Trophoblast cell (in vitro differentiated cells and primary cell): ENCODE results near the gene MAGI2.

Experiments
- DNase-seq, 2 donors: peaks; one replicate each; pipeline ENCODE4 v3.0.0-alpha.2; 2016
- H2AFZ ChIP-seq: 2 replicates; pipeline ENCODE4 v1.6.1; 2013; ENCODE audit warnings: low read length, moderate library complexity, mild to moderate bottlenecking; ENCODE audit not compliant: insufficient read depth, poor library complexity
- H2AK5ac ChIP-seq: 2 replicates; pipeline ENCODE4 v1.6.1; 2013; ENCODE audit warnings: mild to moderate bottlenecking, low read length
- H2BK120ac ChIP-seq: 2 replicates; pipeline ENCODE4 v1.6.1; 2013; ENCODE audit warnings: low read length, mild to moderate bottlenecking, moderate library complexity; ENCODE audit not compliant: insufficient read depth, poor library complexity
- H2BK12ac ChIP-seq: 2 replicates; pipeline ENCODE4 v1.6.1; 2013; ENCODE audit warnings: mild to moderate bottlenecking, low read length, moderate library complexity
- H2BK5ac ChIP-seq: 2 replicates; pipeline ENCODE4 v1.6.1; 2013; ENCODE audit warnings: low read length, low read depth, moderate library complexity, mild to moderate bottlenecking; ENCODE audit not compliant: poor library complexity
- H3K14ac ChIP-seq: 2 replicates; pipeline ENCODE4 v1.6.1; 2013; ENCODE audit warnings: mild to moderate bottlenecking, low read length
- H3K18ac ChIP-seq: 2 replicates; pipeline ENCODE4 v1.6.1; 2013; ENCODE audit warnings: mild to moderate bottlenecking, low read length
- H3K23ac ChIP-seq: 2 replicates; pipeline ENCODE4 v1.6.1; 2013; ENCODE audit warnings: low read length
- H3K27ac ChIP-seq: 2 replicates; pipeline ENCODE4 v1.5.1; 2013; ENCODE audit warnings: low read depth, mild to moderate bottlenecking, inconsistent platforms, low read length, moderate library complexity
- H3K27me3 ChIP-seq: 2 replicates; pipeline ENCODE4 v1.6.1; 2013; ENCODE audit warnings: inconsistent platforms, mild to moderate bottlenecking, low read length, moderate library complexity; ENCODE audit not compliant: insufficient read depth
- H3K36me3 ChIP-seq, 2 experiments: 1 replicate in 1 of 2; 2 replicates in 1 of 2; pipeline ENCODE4 v1.6.1; 2013; ENCODE audit warnings: low read length in 2 of 2, mild to moderate bottlenecking in 2 of 2, moderate library complexity in 1 of 2; ENCODE audit not compliant: insufficient read depth in 2 of 2, control insufficient read depth in 1 of 2
- H3K4ac ChIP-seq: 2 replicates; pipeline ENCODE4 v1.6.1; 2013; ENCODE audit warnings: low read depth, mild to moderate bottlenecking, low read length, moderate library complexity
- H3K4me1 ChIP-seq, 2 experiments: 1 replicate in 1 of 2; 2 replicates in 1 of 2; pipeline ENCODE4 v1.6.1; 2013; ENCODE audit warnings: low read length in 2 of 2, mild to moderate bottlenecking in 2 of 2, moderate library complexity in 1 of 2; ENCODE audit not compliant: insufficient read depth in 2 of 2, control insufficient read depth in 1 of 2
- H3K4me2 ChIP-seq: 2 replicates; pipeline ENCODE4 v1.6.1; 2013; ENCODE audit warnings: inconsistent platforms, mild to moderate bottlenecking, low read length, moderate library complexity
- H3K4me3 ChIP-seq: 2 replicates; pipeline ENCODE4 v1.5.1; 2013; ENCODE audit warnings: mild to moderate bottlenecking, low read depth, low read length, inconsistent platforms
- H3K79me1 ChIP-seq: one replicate; pipeline ENCODE4 v1.6.1; 2013; ENCODE audit warnings: low read length
- H3K79me2 ChIP-seq: 2 replicates; pipeline ENCODE4 v1.6.1; 2013; ENCODE audit warnings: low read length, mild to moderate bottlenecking; ENCODE audit not compliant: control insufficient read depth, insufficient read depth, poor library complexity
- H3K9ac ChIP-seq: 2 replicates; pipeline ENCODE4 v1.6.1; 2013; ENCODE audit warnings: mild to moderate bottlenecking, low read length
- H3K9me3 ChIP-seq: 2 replicates; pipeline ENCODE4 v1.6.1; 2013; ENCODE audit warnings: low read depth, mild to moderate bottlenecking, control low read depth, inconsistent platforms, low read length; ENCODE audit not compliant: insufficient read depth
- H4K12ac ChIP-seq: 2 replicates; pipeline ENCODE4 v1.6.1; 2013; ENCODE audit warnings: low read depth, mild to moderate bottlenecking, low read length, moderate library complexity
- H4K8ac ChIP-seq: 2 replicates; pipeline ENCODE4 v1.6.1; 2013; ENCODE audit warnings: low read depth, mild to moderate bottlenecking, low read length, moderate library complexity
- H4K91ac ChIP-seq: one replicate; pipeline ENCODE4 v1.6.1; 2013; ENCODE audit warnings: low read depth, mild to moderate bottlenecking, low read length, moderate library complexity
- WGBS: extraction: QIAGEN DNeasy Blood & Tissue Kit; methylation state at CpG from one replicate; pipeline ENCODE4 v1.1.7; 2013; ENCODE audit warnings: missing lambda C conversion rate; ENCODE audit not compliant: insufficient read length, insufficient coverage; ENCODE audit errors: extremely low coverage; 5-methylcytosine and 5-hydroxymethylcytosine counted together

Gene MAGI2

GRCh38 chr7:78026492-78026891, 1427.0 kb downstream of the MAGI2 start:
- Histone ChIP-seq H3K27me3 (no peaks in the 10 kb centered on the region), H3K14ac (no peak overlapping the region), H4K12ac (no peak overlapping the region), H3K4ac (no peak overlapping the region), H3K4me2 (no peak overlapping the region), H4K8ac (no peak overlapping the region), H2AFZ (no peak overlapping the region), H3K4me3 (no peak overlapping the region), H3K23ac (no peak overlapping the region), H3K79me2 (no peaks in the 10 kb centered on the region), H2BK12ac (no peak overlapping the region), H3K4me1 (no peaks in the 10 kb centered on the region), H2BK120ac (no peak overlapping the region), H4K91ac (no peak overlapping the region), H3K27ac (no peak overlapping the region), H3K36me3 (no peaks in the 10 kb centered on the region), H3K9ac (no peak overlapping the region), H3K18ac (no peak overlapping the region), H2AK5ac (no peak overlapping the region), H2BK5ac (no peak overlapping the region), H3K9me3 (no peaks in the 10 kb centered on the region), H3K79me1 (no peaks in the 10 kb centered on the region)
- no peak for DNase-seq
- no CpG with 5 or more reads among the region's 5 CpGs for WGBS

DNA sequence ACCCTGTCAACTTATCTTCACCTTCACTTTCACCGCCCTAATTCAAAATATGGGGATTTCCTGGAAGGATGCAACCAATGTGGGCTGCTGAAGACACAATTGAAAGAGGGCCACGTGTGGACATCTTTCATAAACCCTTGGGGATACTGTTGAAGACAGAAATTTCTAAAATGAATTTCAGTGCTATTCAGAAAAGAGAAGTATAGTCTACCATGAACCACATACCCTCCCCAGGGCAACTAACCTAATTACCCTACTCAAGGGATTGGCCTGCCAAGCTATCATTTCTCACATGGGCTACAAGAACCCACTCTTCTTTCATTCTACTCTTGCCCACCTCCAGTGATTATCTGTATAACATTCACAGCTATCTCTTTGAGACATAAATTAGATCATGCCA, 1428.9 kb downstream of the MAGI2 start:
- Histone ChIP-seq H3K4me2 (no peak overlapping the region), H4K8ac (no peak overlapping the region), H3K23ac (no peak overlapping the region), H2BK120ac (no peak overlapping the region), H3K27me3 (no peaks in the 10 kb centered on the region), H2BK5ac (no peak overlapping the region), H3K79me1 (peaks cover 3% of the 10 kb centered on the region), H3K79me2 (no peaks in the 10 kb centered on the region), H2AFZ (no peak overlapping the region), H3K9me3 (no peaks in the 10 kb centered on the region), H3K27ac (no peak overlapping the region), H2BK12ac (no peak overlapping the region), H2AK5ac (no peak overlapping the region), H3K4me1 (peaks cover 0 to 2% of the 10 kb centered on the region in 2 experiments), H3K4me3 (no peak overlapping the region), H3K36me3 (no peaks in the 10 kb centered on the region), H4K12ac (no peak overlapping the region), H3K4ac (no peak overlapping the region), H3K9ac (no peak overlapping the region), H3K18ac (no peak overlapping the region), H3K14ac (no peak overlapping the region), H4K91ac (no peak overlapping the region)
- no peak for DNase-seq
- no CpG with 5 or more reads among the region's 2 CpGs for WGBS

DNA sequence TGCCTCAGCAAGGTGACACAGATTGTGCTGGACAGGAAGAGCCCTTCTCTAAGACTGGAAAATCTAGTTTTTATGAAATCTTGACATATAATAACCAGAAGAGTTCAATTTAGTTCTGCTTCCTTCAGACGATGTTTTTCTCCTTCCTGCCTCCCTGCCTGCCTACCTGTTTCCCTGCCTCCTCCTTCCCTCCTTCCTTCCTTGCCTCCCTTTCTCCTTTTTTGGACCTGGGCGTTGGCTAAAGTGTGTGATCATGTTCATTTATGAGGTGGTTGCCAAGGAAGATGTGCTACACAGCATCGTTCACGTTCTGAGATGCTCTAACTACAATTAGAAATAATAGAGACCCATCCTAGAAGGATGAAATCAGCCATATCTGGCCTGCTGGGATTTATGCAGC, 1430.3 kb downstream of the MAGI2 start:
- peak overlapping the region; percentile 25 for H3K27ac ChIP-seq
- peaks cover 3 to 5% of the 10 kb centered on the region in 2 experiments for H3K4me1 ChIP-seq
- no peak overlapping the region for H2BK120ac ChIP-seq
- no peak overlapping the region for H2BK5ac ChIP-seq
- H4K91ac ChIP-seq: no peak overlapping the region
- WGBS: no CpG with 5 or more reads among the region's 4 CpGs
- no peak overlapping the region for H3K4me3 ChIP-seq
- H4K8ac ChIP-seq: no peak overlapping the region
- H2AFZ ChIP-seq: no peak overlapping the region
- H3K23ac ChIP-seq: no peak overlapping the region
- no peak overlapping the region for H3K4ac ChIP-seq
- no peak overlapping the region for H2AK5ac ChIP-seq
- no peak overlapping the region for H3K9ac ChIP-seq
- peaks cover 5% of the 10 kb centered on the region for H3K79me1 ChIP-seq
- peaks cover 2% of the 10 kb centered on the region for H3K79me2 ChIP-seq
- no peak overlapping the region for H2BK12ac ChIP-seq
- no peak overlapping the region for H3K18ac ChIP-seq
- H3K36me3 ChIP-seq: no peaks in the 10 kb centered on the region
- DNase-seq: no peak
- no peaks in the 10 kb centered on the region for H3K27me3 ChIP-seq
- no peak overlapping the region for H4K12ac ChIP-seq
- no peaks in the 10 kb centered on the region for H3K9me3 ChIP-seq
- no peak overlapping the region for H3K14ac ChIP-seq
- H3K4me2 ChIP-seq: no peak overlapping the region

GRCh38 chr7:78022165-78022564, 1431.3 kb downstream of the MAGI2 start:
- H3K14ac ChIP-seq: no peak overlapping the region
- no peak overlapping the region for H3K18ac ChIP-seq
- no peak overlapping the region for H3K4me2 ChIP-seq
- H3K36me3 ChIP-seq: no peaks in the 10 kb centered on the region
- H4K12ac ChIP-seq: no peak overlapping the region
- no CpG with 5 or more reads among the region's 1 CpG for WGBS
- H3K4me1 ChIP-seq: peaks cover 3 to 5% of the 10 kb centered on the region in 2 experiments
- no peak overlapping the region for H2AK5ac ChIP-seq
- no peak overlapping the region for H4K91ac ChIP-seq
- no peak overlapping the region for H3K4me3 ChIP-seq
- DNase-seq: no peak
- H2BK120ac ChIP-seq: no peak overlapping the region
- H3K9ac ChIP-seq: no peak overlapping the region
- H3K9me3 ChIP-seq: no peaks in the 10 kb centered on the region
- H3K23ac ChIP-seq: no peak overlapping the region
- peaks cover 2% of the 10 kb centered on the region for H3K79me2 ChIP-seq
- H2BK12ac ChIP-seq: no peak overlapping the region
- H2AFZ ChIP-seq: no peak overlapping the region
- H3K4ac ChIP-seq: no peak overlapping the region
- H2BK5ac ChIP-seq: no peak overlapping the region
- no peak overlapping the region for H3K27ac ChIP-seq
- no peaks in the 10 kb centered on the region for H3K27me3 ChIP-seq
- H4K8ac ChIP-seq: no peak overlapping the region
- peaks cover 5% of the 10 kb centered on the region for H3K79me1 ChIP-seq
